GM12864 (cell line): ENCODE results near the gene SP3.

ENCODE experiments used
- DNase-seq: peaks from one replicate; pipeline ENCODE4 v3.0.0-alpha.2; 2011; ENCODE audit warnings: low read depth
- H3K4me3 ChIP-seq: 2 replicates; pipeline ENCODE4 v1.5.1; 2011; ENCODE audit warnings: mild to moderate bottlenecking, low read depth, low read length, control low read depth
- TF ChIP-seq, protein P1 (sequence below): IDR thresholded peaks from 2 replicates; pipeline ENCODE4 v1.5.1; 2011; ENCODE audit warnings: low read depth, mild to moderate bottlenecking, moderate library complexity, low read length, control low read depth, inconsistent platforms; ENCODE audit errors: missing control alignments

SP3 gene

GRCh38 chr2:174011173-174011572 is 46.0 kb upstream of the SP3 start:
- TF ChIP-seq, protein P1, sequence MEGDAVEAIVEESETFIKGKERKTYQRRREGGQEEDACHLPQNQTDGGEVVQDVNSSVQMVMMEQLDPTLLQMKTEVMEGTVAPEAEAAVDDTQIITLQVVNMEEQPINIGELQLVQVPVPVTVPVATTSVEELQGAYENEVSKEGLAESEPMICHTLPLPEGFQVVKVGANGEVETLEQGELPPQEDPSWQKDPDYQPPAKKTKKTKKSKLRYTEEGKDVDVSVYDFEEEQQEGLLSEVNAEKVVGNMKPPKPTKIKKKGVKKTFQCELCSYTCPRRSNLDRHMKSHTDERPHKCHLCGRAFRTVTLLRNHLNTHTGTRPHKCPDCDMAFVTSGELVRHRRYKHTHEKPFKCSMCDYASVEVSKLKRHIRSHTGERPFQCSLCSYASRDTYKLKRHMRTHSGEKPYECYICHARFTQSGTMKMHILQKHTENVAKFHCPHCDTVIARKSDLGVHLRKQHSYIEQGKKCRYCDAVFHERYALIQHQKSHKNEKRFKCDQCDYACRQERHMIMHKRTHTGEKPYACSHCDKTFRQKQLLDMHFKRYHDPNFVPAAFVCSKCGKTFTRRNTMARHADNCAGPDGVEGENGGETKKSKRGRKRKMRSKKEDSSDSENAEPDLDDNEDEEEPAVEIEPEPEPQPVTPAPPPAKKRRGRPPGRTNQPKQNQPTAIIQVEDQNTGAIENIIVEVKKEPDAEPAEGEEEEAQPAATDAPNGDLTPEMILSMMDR, result no peak
- DNase-seq, result no peak
- H3K4me3 ChIP-seq, result no peak overlapping the region

GRCh38 chr2:174009488-174010223 is 44.5 kb upstream of the SP3 start:
- no peak for DNase-seq

DNA sequence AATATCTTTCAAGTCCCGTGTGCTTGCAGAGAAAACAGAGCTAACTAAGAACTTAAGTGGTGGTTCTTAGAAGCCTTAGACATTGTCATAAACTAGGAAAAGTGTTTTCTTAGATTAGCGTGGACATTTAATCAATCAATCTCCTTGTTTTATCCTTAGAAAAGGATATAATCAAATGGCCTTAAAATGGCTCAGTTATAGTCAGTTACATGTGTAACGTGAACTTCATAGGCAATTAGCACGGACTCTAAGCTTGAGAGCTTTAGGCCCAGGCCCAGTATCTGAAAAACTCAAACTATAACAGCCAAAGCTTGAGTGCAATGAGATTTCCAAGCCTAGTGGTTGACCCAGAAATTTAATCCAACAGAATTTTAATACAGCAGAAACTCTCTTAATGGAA is 43.5 kb upstream of the SP3 start:
- no peak for DNase-seq
- TF ChIP-seq, protein P1, result no peak
- no peak overlapping the region for H3K4me3 ChIP-seq

More at GRCh38 chr2:174009488-174010223, 44.5 kb upstream of the SP3 start:
- TF ChIP-seq, protein P1, result no peak
- H3K4me3 ChIP-seq, result no peak overlapping the region

DNA sequence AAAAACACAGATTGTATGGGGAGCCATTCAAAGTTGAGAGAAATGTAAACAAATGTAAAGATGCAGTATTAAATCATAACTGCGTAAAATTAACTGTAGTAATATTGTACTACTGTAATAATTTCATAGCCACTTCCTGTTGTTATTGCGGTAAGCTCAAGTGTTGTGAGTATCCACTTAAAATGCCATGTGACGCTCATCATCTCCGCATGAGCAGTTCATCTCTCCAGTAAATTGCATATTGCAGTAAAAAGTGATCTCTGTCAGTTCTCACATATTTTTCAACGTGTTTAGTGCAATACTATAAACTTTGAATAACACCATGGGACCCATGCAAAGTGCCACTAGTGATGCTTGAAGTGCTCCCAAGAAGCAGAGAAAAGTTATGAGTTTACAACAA is 41.8 kb upstream of the SP3 start:
- DNase-seq, result no peak
- TF ChIP-seq, protein P1, result no peak
- no peak overlapping the region for H3K4me3 ChIP-seq

- DNase-seq, result no peak
- H3K4me3 ChIP-seq, result no peak overlapping the region
- TF ChIP-seq, protein P1, result no peak
Measured at GRCh38 chr2:174005801-174006419, 40.7 kb upstream of the SP3 start.

- TF ChIP-seq, protein P1, result no peak
- DNase-seq, result no peak
- no peak overlapping the region for H3K4me3 ChIP-seq
Measured at GRCh38 chr2:174004905-174005605, 39.9 kb upstream of the SP3 start.
